Peyer's patch (tissue), 4 donors: ENCODE results near the gene MAP1LC3B2.

Experiments used
- POLR2A ChIP-seq, 2 donors: fragments of 450-650 bp; IDR thresholded peaks; one replicate each; pipeline ENCODE4 v1.5.1; 2017; ENCODE audit warnings: antibody characterized with exemption in 2 of 2, mild to moderate bottlenecking in 2 of 2, moderate library complexity in 2 of 2
- TF ChIP-seq, protein P1 (sequence below), 6 experiments: fragments of 450-650 bp in 4 of 6; fragments of 200-600 bp in 2 of 6; sonication (generic) in 1 of 6; IDR thresholded peaks; one replicate each; pipeline ENCODE4 v1.5.1; 2017 to 2019; ENCODE audit warnings: antibody characterized with exemption in 6 of 6, mild to moderate bottlenecking in 3 of 6, moderate library complexity in 1 of 6

DNA sequence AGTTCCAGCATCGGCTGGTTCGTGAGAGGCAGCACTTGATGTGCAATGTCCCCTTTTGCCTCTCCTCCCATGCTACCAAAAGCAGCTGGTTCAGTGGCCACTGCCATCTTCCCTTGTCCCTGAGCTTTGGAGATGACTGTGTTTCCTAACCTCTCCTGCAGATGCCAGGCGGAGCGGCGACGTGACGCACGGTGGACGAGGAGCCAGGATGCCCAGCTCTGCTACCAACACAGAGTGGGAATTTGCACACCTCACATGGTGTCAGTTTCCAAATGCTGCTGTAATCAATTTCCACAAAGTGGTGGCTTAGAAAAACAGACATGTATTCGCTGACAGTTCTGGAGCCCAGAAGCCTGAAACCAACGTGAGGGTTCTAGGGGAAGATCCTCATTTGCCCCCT, 42.5 kb upstream of the MAP1LC3B2 start:
- TF ChIP-seq, protein P1, sequence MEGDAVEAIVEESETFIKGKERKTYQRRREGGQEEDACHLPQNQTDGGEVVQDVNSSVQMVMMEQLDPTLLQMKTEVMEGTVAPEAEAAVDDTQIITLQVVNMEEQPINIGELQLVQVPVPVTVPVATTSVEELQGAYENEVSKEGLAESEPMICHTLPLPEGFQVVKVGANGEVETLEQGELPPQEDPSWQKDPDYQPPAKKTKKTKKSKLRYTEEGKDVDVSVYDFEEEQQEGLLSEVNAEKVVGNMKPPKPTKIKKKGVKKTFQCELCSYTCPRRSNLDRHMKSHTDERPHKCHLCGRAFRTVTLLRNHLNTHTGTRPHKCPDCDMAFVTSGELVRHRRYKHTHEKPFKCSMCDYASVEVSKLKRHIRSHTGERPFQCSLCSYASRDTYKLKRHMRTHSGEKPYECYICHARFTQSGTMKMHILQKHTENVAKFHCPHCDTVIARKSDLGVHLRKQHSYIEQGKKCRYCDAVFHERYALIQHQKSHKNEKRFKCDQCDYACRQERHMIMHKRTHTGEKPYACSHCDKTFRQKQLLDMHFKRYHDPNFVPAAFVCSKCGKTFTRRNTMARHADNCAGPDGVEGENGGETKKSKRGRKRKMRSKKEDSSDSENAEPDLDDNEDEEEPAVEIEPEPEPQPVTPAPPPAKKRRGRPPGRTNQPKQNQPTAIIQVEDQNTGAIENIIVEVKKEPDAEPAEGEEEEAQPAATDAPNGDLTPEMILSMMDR (IDR thresholded peaks at IDR 0.05), result no peak
- no peak for TF ChIP-seq POLR2A (IDR thresholded peaks at IDR 0.05)
